Stomach (tissue), 9 donors: ENCODE measurements around the gene SMIM41. TPM values are rescaled to one million over a fixed set of nuclear protein-coding genes. Genes with fewer than 3 reads are reported as not detected.

ENCODE experiments used
- DNase-seq, 2 donors: peaks; one replicate each; pipeline versions ENCODE4 v3.0.0 to v3.0.0-alpha.2; 2013 to 2019
- H3K27ac ChIP-seq, 5 donors: fragments of 200-600 bp in 4 of 5; sonication (generic) in 4 of 5; one replicate each; pipeline ENCODE4 v1.5.1; 2013 to 2019; ENCODE audit warnings: mild to moderate bottlenecking in 1 of 5, moderate library complexity in 1 of 5
- H3K27me3 ChIP-seq, 3 donors: fragments of 200-600 bp; sonication (generic); one replicate each; pipeline ENCODE4 v1.5.1; 2017 to 2019; ENCODE audit warnings: mixed run types in 1 of 3
- H3K36me3 ChIP-seq, 4 donors: fragments of 200-600 bp; sonication (generic); 1 replicate in 3 of 4; 2 replicates in 1 of 4; pipeline ENCODE4 v1.5.1; 2016 to 2019
- H3K4me1 ChIP-seq, 4 donors: fragments of 200-600 bp; sonication (generic); one replicate each; pipeline ENCODE4 v1.5.1; 2016 to 2019
- H3K4me3 ChIP-seq, 4 donors: fragments of 200-600 bp; sonication (generic) in 3 of 4; one replicate each; pipeline ENCODE4 v1.5.1; 2016 to 2019; ENCODE audit warnings: mild to moderate bottlenecking in 1 of 4
- H3K9me3 ChIP-seq, 4 donors: fragments of 200-600 bp; sonication (generic); one replicate each; pipeline ENCODE4 v1.5.1; 2016 to 2019
- CTCF ChIP-seq, 7 experiments: fragments of 450-650 bp in 4 of 7; fragments of 200-600 bp in 3 of 7; sonication (generic) in 3 of 7; IDR thresholded peaks; one replicate each; pipeline ENCODE4 v1.5.1; 2016 to 2019; ENCODE audit warnings: antibody characterized with exemption in 7 of 7, control low read depth in 2 of 7, mild to moderate bottlenecking in 1 of 7
- EP300 ChIP-seq: sonication (generic); formaldehyde crosslinking; IDR thresholded peaks from one replicate; pipeline ENCODE4 v1.6.1; 2017; ENCODE audit warnings: antibody characterized with exemption
- POLR2A ChIP-seq, 4 donors: fragments of 450-650 bp; IDR thresholded peaks; one replicate each; pipeline ENCODE4 v1.6.1; 2016; ENCODE audit warnings: antibody characterized with exemption in 4 of 4, control low read depth in 2 of 4, mild to moderate bottlenecking in 1 of 4, moderate library complexity in 1 of 4
- POLR2AphosphoS5 ChIP-seq, 3 donors: sonication (generic); formaldehyde crosslinking; IDR thresholded peaks; one replicate each; pipeline ENCODE4 v1.6.1; 2016; ENCODE audit warnings: antibody characterized with exemption in 3 of 3
- WGBS, 5 donors: extraction: QIAGEN DNeasy Blood & Tissue Kit in 3 of 5; methylation state at CpG; one replicate each; pipeline versions ENCODE4 v1.1.5 to v1.1.7; 2013 to 2018; 5-methylcytosine and 5-hydroxymethylcytosine counted together
- intact Hi-C: fragments of 100-400 bp; cut with DNase I; formaldehyde crosslinking; loops from one replicate; pipeline ENCODE4 v1.15.1; 2023; ENCODE audit warnings: low total_unique reads
- polyA plus RNA-seq, 3 donors: library from polyadenylated mRNA; stranded (reverse); fragments of 200-250 nt; gene quantifications; one replicate each; pipeline ENCODE4 v1.2.3, GENCODE V29; 2013
- total RNA-seq, 5 donors: library from RNA; depleted of rRNA; stranded (reverse); fragments of >200 nt; gene quantifications; one replicate each; pipeline versions ENCODE4 v1.1.0 to v1.2.3, GENCODE V29; 2014 to 2016
- donor health status: healthy with polysubstance abuse.
- donor health status: Bipolar disorder and iron deficiency.
- donor health status: healthy.

Gene SMIM41
- total and polyA plus RNA-seq, 8 donors, result 1.1 to 21.6 (median 6.5) TPM; not detected in 1

GRCh38 chr12:52157566-52158150 is 78.2 kb downstream of the SMIM41 start:
- peaks cover 2 to 11% (median 4%) of the 10 kb centered on the region in 4 donors for H3K4me1 ChIP-seq
- no peaks in the 10 kb centered on the region for H3K9me3 ChIP-seq
- TF ChIP-seq POLR2A (IDR thresholded peaks at IDR 0.05) (no peak), POLR2AphosphoS5 (IDR thresholded peaks at IDR 0.05) (no peak), EP300 (no peak), CTCF (IDR thresholded peaks at IDR 0.05) (no peak)
- 83 to 92% (median 88%) methylated on average over 5 of the region's 5 CpGs for WGBS, 5 donors
- H3K36me3 ChIP-seq, result no peaks in the 10 kb centered on the region
- DNase-seq, result no peak
- no peak overlapping the region for H3K4me3 ChIP-seq
- intact Hi-C loops, result loop anchor here (5.0 kb wide), 1 partner anchor 170 kb away; no protein-coding TSS in a partner anchor
- H3K27me3 ChIP-seq, result peaks cover 0 to 4% (median 0%) of the 10 kb centered on the region in 3 donors
- H3K27ac ChIP-seq, result no peak overlapping the region

Other genes starting within 250 kb of the SMIM41 start
- gene FIGNL2, start 231.0 kb upstream of the SMIM41 start, total RNA-seq, result 1 to 10 TPM in 1 of 5 donors, under 1 TPM in 2, not detected in 2; under 0.01 to 1.4 (median 0.73) TPM
- under 1 TPM in 2 of 3 donors, not detected in 1; 0.10 to 0.12 TPM for gene FIGNL2, start 231.0 kb upstream of the SMIM41 start, polyA plus RNA-seq
- gene ANKRD33, start 191.6 kb upstream of the SMIM41 start, total RNA-seq, result not detected
- gene ANKRD33, start 191.6 kb upstream of the SMIM41 start, polyA plus RNA-seq, result not detected
- 100 to 1,000 TPM in 2 of 5 donors, 10 to 100 TPM in 3; 36.2 to 117 (median 62.4) TPM for gene ACVRL1, start 172.2 kb upstream of the SMIM41 start, total RNA-seq
- gene ACVRL1, start 172.2 kb upstream of the SMIM41 start, polyA plus RNA-seq, result 10 to 100 TPM; 11.0 to 20.8 (median 13.3) TPM
- gene ACVR1B, start 128.0 kb upstream of the SMIM41 start, total RNA-seq, result 10 to 100 TPM; 23.9 to 53.1 (median 31.3) TPM
- 1 to 10 TPM; 8.3 to 9.5 (median 9.1) TPM for gene ACVR1B, start 128.0 kb upstream of the SMIM41 start, polyA plus RNA-seq
- gene TAMALIN, start 72.8 kb upstream of the SMIM41 start, total RNA-seq, result 10 to 100 TPM in 2 of 5 donors, 1 to 10 TPM in 2, not detected in 1; 2.7 to 61.3 (median 16.6) TPM
- gene TAMALIN, start 72.8 kb upstream of the SMIM41 start, polyA plus RNA-seq, result 10 to 100 TPM in 2 of 3 donors, 1 to 10 TPM in 1; 6.4 to 17.0 (median 16.3) TPM
- 100 to 1,000 TPM in 3 of 5 donors, 10 to 100 TPM in 2; 29.4 to 384 (median 230) TPM for gene NR4A1, start 28.3 kb upstream of the SMIM41 start, total RNA-seq
- gene NR4A1, start 28.3 kb upstream of the SMIM41 start, polyA plus RNA-seq, result 10 to 100 TPM; 41.3 to 65.5 (median 55.0) TPM
- 100 to 1,000 TPM in 1 of 5 donors, 10 to 100 TPM in 3, 1 to 10 TPM in 1; 7.6 to 105 (median 36.5) TPM for gene ATG101, start 9.7 kb upstream of the SMIM41 start, total RNA-seq
- 10 to 100 TPM; 36.8 to 80.3 (median 67.1) TPM for gene ATG101, start 9.7 kb upstream of the SMIM41 start, polyA plus RNA-seq
- under 1 TPM in 3 of 5 donors, not detected in 2; 0.29 to 0.45 (median 0.37) TPM for gene KRT80, start 112.3 kb downstream of the SMIM41 start, total RNA-seq
- 1 to 10 TPM in 2 of 3 donors, not detected in 1; 3.1 to 3.7 TPM for gene KRT80, start 112.3 kb downstream of the SMIM41 start, polyA plus RNA-seq
- 100 to 1,000 TPM in 1 of 5 donors, 10 to 100 TPM in 2, not detected in 2; 47.0 to 186 (median 95.8) TPM for gene KRT7, start 153.5 kb downstream of the SMIM41 start, total RNA-seq
- gene KRT7, start 153.5 kb downstream of the SMIM41 start, polyA plus RNA-seq, result 100 to 1,000 TPM in 2 of 3 donors, 1 to 10 TPM in 1; 6.4 to 214 (median 138) TPM
- gene KRT86, start 194.9 kb downstream of the SMIM41 start, total RNA-seq, result not detected
- gene KRT86, start 194.9 kb downstream of the SMIM41 start, polyA plus RNA-seq, result not detected
- gene KRT81, start 211.8 kb downstream of the SMIM41 start, total RNA-seq, result not detected
- gene KRT81, start 211.8 kb downstream of the SMIM41 start, polyA plus RNA-seq, result under 1 TPM in 1 of 3 donors, not detected in 2; 0.15 TPM
- not detected for gene KRT83, start 241.7 kb downstream of the SMIM41 start, total RNA-seq
- not detected for gene KRT83, start 241.7 kb downstream of the SMIM41 start, polyA plus RNA-seq